Mesenchymal stem cell (in vitro differentiated cells and primary cell): ENCODE results near the gene DNHD1.

Experiments
- DNase-seq: peaks from one replicate; pipeline ENCODE4 v3.0.0-alpha.2; 2013
- H2AFZ ChIP-seq: one replicate; pipeline ENCODE4 v1.6.1; 2013; ENCODE audit warnings: low read depth, mild to moderate bottlenecking, control low read depth, inconsistent platforms, low read length, moderate library complexity
- H2AK5ac ChIP-seq: 2 replicates; pipeline ENCODE4 v1.6.1; 2013; ENCODE audit warnings: low read length, moderate library complexity, mild to moderate bottlenecking, inconsistent platforms; ENCODE audit not compliant: severe bottlenecking
- H2BK120ac ChIP-seq: one replicate; pipeline ENCODE4 v1.6.1; 2013; ENCODE audit warnings: low read depth, mild to moderate bottlenecking, inconsistent platforms, low read length, moderate library complexity
- H2BK12ac ChIP-seq, 2 experiments: one replicate each; pipeline ENCODE4 v1.6.1; 2013; ENCODE audit warnings: inconsistent platforms in 2 of 2, low read length in 2 of 2, mild to moderate bottlenecking in 2 of 2, moderate library complexity in 2 of 2, control low read depth in 1 of 2
- H2BK15ac ChIP-seq: one replicate; pipeline ENCODE4 v1.6.1; 2013; ENCODE audit warnings: mild to moderate bottlenecking, low read depth, inconsistent platforms; ENCODE audit not compliant: poor library complexity, severe bottlenecking
- H2BK5ac ChIP-seq: 2 replicates; pipeline ENCODE4 v1.6.1; 2013; ENCODE audit warnings: low read depth, mild to moderate bottlenecking, low read length, control low read depth, inconsistent platforms; ENCODE audit not compliant: poor library complexity, severe bottlenecking
- H3K14ac ChIP-seq, 2 experiments: one replicate each; pipeline ENCODE4 v1.6.1; 2013; ENCODE audit warnings: inconsistent platforms in 2 of 2, low read length in 2 of 2, control low read depth in 1 of 2, mild to moderate bottlenecking in 1 of 2, moderate library complexity in 1 of 2
- H3K18ac ChIP-seq, 2 experiments: one replicate each; pipeline ENCODE4 v1.6.1; 2013; ENCODE audit warnings: inconsistent platforms in 2 of 2, low read length in 2 of 2, control low read depth in 1 of 2, low read depth in 1 of 2, mild to moderate bottlenecking in 1 of 2
- H3K23ac ChIP-seq, 2 experiments: one replicate each; pipeline ENCODE4 v1.6.1; 2013; ENCODE audit warnings: inconsistent platforms in 2 of 2, low read length in 2 of 2, mild to moderate bottlenecking in 2 of 2, moderate library complexity in 2 of 2, control low read depth in 1 of 2
- H3K27ac ChIP-seq: 2 replicates; pipeline ENCODE4 v1.5.1; 2013; ENCODE audit warnings: mild to moderate bottlenecking, moderate library complexity, low read length, control low read depth, inconsistent platforms; ENCODE audit not compliant: poor library complexity, severe bottlenecking
- H3K27me3 ChIP-seq, 2 experiments: 2 replicates each; pipeline versions ENCODE4 v1.6.1 to v1.7.0; 2013; ENCODE audit warnings: low read length in 2 of 2, mild to moderate bottlenecking in 2 of 2, moderate library complexity in 2 of 2, control low read depth in 1 of 2, inconsistent platforms in 1 of 2; ENCODE audit not compliant: control insufficient read depth in 1 of 2, insufficient read depth in 1 of 2
- H3K36me3 ChIP-seq, 2 experiments: 2 replicates each; pipeline versions ENCODE4 v1.6.1 to v1.7.0; 2013; ENCODE audit warnings: low read length in 2 of 2, control low read depth in 1 of 2, inconsistent platforms in 1 of 2, low read depth in 1 of 2, mild to moderate bottlenecking in 1 of 2; ENCODE audit not compliant: insufficient read depth in 2 of 2, control insufficient read depth in 1 of 2
- H3K4ac ChIP-seq, 2 experiments: one replicate each; pipeline ENCODE4 v1.6.1; 2013; ENCODE audit warnings: inconsistent platforms in 2 of 2, low read length in 2 of 2, mild to moderate bottlenecking in 2 of 2, moderate library complexity in 2 of 2, control low read depth in 1 of 2, low read depth in 1 of 2
- H3K4me1 ChIP-seq: 2 replicates; pipeline ENCODE4 v1.6.1; 2013; ENCODE audit warnings: low read depth, low read length, control low read depth; ENCODE audit not compliant: control insufficient read depth, insufficient read depth
- H3K4me2 ChIP-seq: 2 replicates; pipeline ENCODE4 v1.6.1; 2013; ENCODE audit warnings: low read length, mild to moderate bottlenecking, inconsistent platforms; ENCODE audit not compliant: poor library complexity, severe bottlenecking
- H3K4me3 ChIP-seq, 2 experiments: 2 replicates each; pipeline versions ENCODE4 v1.5.1 to v1.7.0; 2013; ENCODE audit warnings: low read length in 2 of 2, mild to moderate bottlenecking in 2 of 2, control low read depth in 1 of 2, low read depth in 1 of 2; ENCODE audit not compliant: insufficient read depth in 1 of 2
- H3K79me1 ChIP-seq: replicated peaks from 2 replicates; pipeline ENCODE4 v1.6.1; 2013; ENCODE audit warnings: mild to moderate bottlenecking, control low read depth, low read length, inconsistent platforms; ENCODE audit not compliant: poor library complexity, severe bottlenecking
- H3K9ac ChIP-seq: 2 replicates; pipeline ENCODE4 v1.7.0; 2013; ENCODE audit warnings: mild to moderate bottlenecking, low read length, moderate library complexity
- H3K9me3 ChIP-seq: 2 replicates; pipeline ENCODE4 v1.7.0; 2013; ENCODE audit warnings: mild to moderate bottlenecking, low read length; ENCODE audit not compliant: control insufficient read depth
- H4K8ac ChIP-seq: one replicate; pipeline ENCODE4 v1.6.1; 2013; ENCODE audit warnings: inconsistent platforms, mild to moderate bottlenecking, low read length, moderate library complexity
- H4K91ac ChIP-seq: one replicate; pipeline ENCODE4 v1.6.1; 2013; ENCODE audit warnings: mild to moderate bottlenecking, low read length, inconsistent platforms
- WGBS: methylation state at CpG from one replicate; pipeline ENCODE4 v1.1.7; 2013; ENCODE audit warnings: mixed read lengths; 5-methylcytosine and 5-hydroxymethylcytosine counted together

The DNHD1 gene

GRCh38 chr11:6459099-6459450 lies 38.0 kb upstream of the DNHD1 start:
- Histone ChIP-seq H2BK120ac (no peak overlapping the region), H4K91ac (no peak overlapping the region), H3K79me1 (peaks cover 3% of the 10 kb centered on the region), H2BK15ac (no peak overlapping the region), H2BK5ac (no peak overlapping the region), H2AFZ (no peak overlapping the region), H2AK5ac (no peak overlapping the region), H4K8ac (no peak overlapping the region), H3K9ac (no peak overlapping the region), H3K36me3 (peaks cover 51 to 92% of the 10 kb centered on the region in 2 experiments), H3K23ac (no peak overlapping the region), H3K4ac (no peak overlapping the region), H3K4me2 (no peak overlapping the region), H3K27ac (no peak overlapping the region), H3K4me3 (no peak overlapping the region), H3K14ac (no peak overlapping the region), H3K18ac (no peak overlapping the region), H3K4me1 (no peaks in the 10 kb centered on the region), H2BK12ac (no peak overlapping the region), H3K27me3 (no peaks in the 10 kb centered on the region), H3K9me3 (no peaks in the 10 kb centered on the region)
- DNase-seq = no peak
- WGBS = 91% methylated on average over 1 of the region's 1 CpG

GRCh38 chr11:6468712-6469495 lies 28.2 kb upstream of the DNHD1 start:
- H3K9me3 ChIP-seq = no peaks in the 10 kb centered on the region
- no peak overlapping the region for H3K4me2 ChIP-seq
- H3K79me1 ChIP-seq = peaks cover 30% of the 10 kb centered on the region
- H2BK15ac ChIP-seq = no peak overlapping the region
- 26% methylated on average over 6 of the region's 6 CpGs for WGBS
- H3K4me1 ChIP-seq = peaks cover 8% of the 10 kb centered on the region
- H3K23ac ChIP-seq = no peak overlapping the region
- H3K27ac ChIP-seq = peak overlapping the region; percentile 13
- H3K14ac ChIP-seq = no peak overlapping the region
- peak; percentile 96 for DNase-seq
- no peak overlapping the region for H2AFZ ChIP-seq
- H2BK5ac ChIP-seq = no peak overlapping the region
- H2AK5ac ChIP-seq = no peak overlapping the region
- peaks cover 11 to 39% of the 10 kb centered on the region in 2 experiments for H3K36me3 ChIP-seq
- no peak overlapping the region for H3K4ac ChIP-seq
- H2BK120ac ChIP-seq = no peak overlapping the region
- no peak overlapping the region for H3K4me3 ChIP-seq
- H3K27me3 ChIP-seq = no peaks in the 10 kb centered on the region
- peak overlapping the region; percentile 4 for H4K8ac ChIP-seq
- H3K18ac ChIP-seq = peak overlapping the region in 1 of 2 experiments; percentile 37
- no peak overlapping the region for H2BK12ac ChIP-seq
- no peak overlapping the region for H4K91ac ChIP-seq
- no peak overlapping the region for H3K9ac ChIP-seq

- no peak overlapping the region for H4K91ac ChIP-seq
- 97% methylated on average over 1 of the region's 1 CpG for WGBS
Observed at GRCh38 chr11:6469599-6469998, 27.5 kb upstream of the DNHD1 start.

GRCh38 chr11:6472934-6473333 lies 24.1 kb upstream of the DNHD1 start:
- Histone ChIP-seq H3K23ac (no peak overlapping the region), H3K27me3 (no peaks in the 10 kb centered on the region), H2AK5ac (no peak overlapping the region), H3K4me3 (peak overlapping the region in 1 of 2 experiments; percentile 89), H3K9me3 (no peaks in the 10 kb centered on the region), H3K4ac (no peak overlapping the region), H3K79me1 (peaks cover 26% of the 10 kb centered on the region), H3K14ac (no peak overlapping the region), H2BK12ac (no peak overlapping the region), H2BK5ac (no peak overlapping the region), H3K27ac (no peak overlapping the region), H3K4me1 (peaks cover 11% of the 10 kb centered on the region), H3K9ac (peak overlapping the region; percentile 65), H3K36me3 (peaks cover 22 to 31% of the 10 kb centered on the region in 2 experiments), H4K91ac (no peak overlapping the region), H2BK120ac (no peak overlapping the region), H2BK15ac (no peak overlapping the region), H4K8ac (no peak overlapping the region), H2AFZ (no peak overlapping the region), H3K18ac (no peak overlapping the region), H3K4me2 (peak overlapping the region; percentile 35)
- DNase-seq = no peak
- 27% methylated on average over 1 of the region's 1 CpG for WGBS

More at GRCh38 chr11:6469599-6469998, 27.5 kb upstream of the DNHD1 start:
- Histone ChIP-seq H2BK5ac (no peak overlapping the region), H3K9ac (no peak overlapping the region), H3K14ac (no peak overlapping the region), H3K4me1 (peaks cover 9% of the 10 kb centered on the region), H3K27ac (no peak overlapping the region), H3K4me3 (no peak overlapping the region), H2AFZ (no peak overlapping the region), H3K27me3 (no peaks in the 10 kb centered on the region), H3K23ac (no peak overlapping the region), H3K18ac (no peak overlapping the region), H3K79me1 (peaks cover 30% of the 10 kb centered on the region), H3K36me3 (peaks cover 9 to 32% of the 10 kb centered on the region in 2 experiments), H2BK15ac (no peak overlapping the region), H2BK120ac (no peak overlapping the region), H3K4me2 (no peak overlapping the region), H4K8ac (peak overlapping the region; percentile 4), H3K4ac (no peak overlapping the region), H2AK5ac (no peak overlapping the region), H3K9me3 (no peaks in the 10 kb centered on the region), H2BK12ac (no peak overlapping the region)
- DNase-seq = no peak
